Calu3 (cell line): ENCODE results near the gene SPR. TPM values are rescaled to one million over a fixed set of nuclear protein-coding genes. Genes with fewer than 3 reads are reported as not detected.

Experiments used
- BruUV-seq: library from RNA; stranded (reverse); fragments of 400-500 nt; replicated peaks from 2 replicates; lab custom pipeline; 2021; lab: Mats Ljungman, UMichigan
- CTCF ChIA-PET: fragments of 300-600 bp; sonication (Branson Sonifier 250); formaldehyde crosslinking; loops from one replicate; lab custom pipeline; 2022; ENCODE audit warnings: antibody characterized with exemption; lab: Charles Lee
- DNase-seq: peaks from one replicate; pipeline ENCODE4 v3.0.0; 2022
- H3K27ac Mint-ChIP-seq: one replicate; pipeline ENCODE4 v1.8.0; 2022; ENCODE audit warnings: mixed read lengths; ENCODE audit not compliant: unreplicated experiment
- H3K27me3 Mint-ChIP-seq: one replicate; pipeline ENCODE4 v1.8.0; 2022; ENCODE audit warnings: mixed read lengths; ENCODE audit not compliant: unreplicated experiment
- H3K36me3 Mint-ChIP-seq: one replicate; pipeline ENCODE4 v1.8.0; 2022; ENCODE audit warnings: mild to moderate bottlenecking, moderate library complexity, mixed read lengths; ENCODE audit not compliant: insufficient read depth, unreplicated experiment
- H3K4me1 Mint-ChIP-seq: one replicate; pipeline ENCODE4 v1.8.0; 2022; ENCODE audit warnings: mild to moderate bottlenecking, low read depth, mixed read lengths; ENCODE audit not compliant: unreplicated experiment
- H3K4me3 Mint-ChIP-seq: one replicate; pipeline ENCODE4 v1.8.0; 2022; ENCODE audit warnings: mild to moderate bottlenecking, low read depth, moderate library complexity, mixed read lengths; ENCODE audit not compliant: unreplicated experiment
- H3K9me3 Mint-ChIP-seq: one replicate; pipeline ENCODE4 v1.8.0; 2022; ENCODE audit warnings: low read depth, mixed read lengths; ENCODE audit not compliant: unreplicated experiment
- CTCF ChIP-seq: fragments of 200-600 bp; IDR thresholded peaks from one replicate; pipeline ENCODE4 v1.8.0; 2022; ENCODE audit warnings: antibody characterized with exemption; ENCODE audit not compliant: unreplicated experiment
- intact Hi-C: fragments of 100-400 bp; cut with micrococcal nuclease; formaldehyde crosslinking; loops from one replicate; pipeline ENCODE4 v1.10.0; 2022; ENCODE audit not compliant: unreplicated experiment
- total RNA-seq: library from RNA; stranded (reverse); gene quantifications from 2 replicates; pipeline ENCODE4 v1.2.3, GENCODE V29; 2022

The SPR gene
- total RNA-seq, 1 experiment from 2014 or later: 71.1 TPM

- CTCF ChIA-PET: interaction anchor here (1.0 to 3.0 kb wide), 4 partner anchors 8 to 79 kb away, joined by 3 to 19 read pairs (median 4); partner anchors contain the start of gene SPR
- TF ChIP-seq CTCF: no peak
- H3K9me3 Mint-ChIP-seq: no peaks in the 10 kb centered on the region
- intact Hi-C loops: no loop called here
- no TSS peak for BruUV-seq
- peaks cover 30% of the 10 kb centered on the region for H3K4me1 Mint-ChIP-seq
- no peak overlapping the region for H3K4me3 Mint-ChIP-seq
- H3K36me3 Mint-ChIP-seq: no peaks in the 10 kb centered on the region
- H3K27me3 Mint-ChIP-seq: peaks cover 55% of the 10 kb centered on the region
- DNase-seq: no peak
- H3K27ac Mint-ChIP-seq: no peak overlapping the region
These were observed 7.9 kb downstream of the SPR start for GRCh38 chr2:72895154-72895553.

GRCh38 chr2:72895759-72896281, 8.6 kb downstream of the SPR start:
- TF ChIP-seq CTCF: no peak
- peaks cover 61% of the 10 kb centered on the region for H3K27me3 Mint-ChIP-seq
- H3K4me1 Mint-ChIP-seq: peaks cover 23% of the 10 kb centered on the region
- intact Hi-C loops: no loop called here
- H3K36me3 Mint-ChIP-seq: no peaks in the 10 kb centered on the region
- no TSS peak for BruUV-seq
- no peaks in the 10 kb centered on the region for H3K9me3 Mint-ChIP-seq
- DNase-seq: no peak
- H3K4me3 Mint-ChIP-seq: no peak overlapping the region
- CTCF ChIA-PET: interaction anchor here (0.6 to 1.4 kb wide), 4 partner anchors 8 to 107 kb away, joined by 3 to 5 read pairs (median 4); partner anchors contain the start of gene SPR
- no peak overlapping the region for H3K27ac Mint-ChIP-seq

- Mint-ChIP-seq H3K36me3 (no peaks in the 10 kb centered on the region), H3K4me3 (no peak overlapping the region), H3K27me3 (peaks cover 67% of the 10 kb centered on the region), H3K27ac (no peak overlapping the region), H3K9me3 (no peaks in the 10 kb centered on the region), H3K4me1 (peaks cover 20% of the 10 kb centered on the region)
- intact Hi-C loops: no loop called here
- no peak for TF ChIP-seq CTCF
- CTCF ChIA-PET: interaction anchor here (1.4 kb wide), 1 partner anchor 9 kb away, joined by 5 read pairs; the partner anchor contains the start of gene SPR
- no peak for DNase-seq
- no TSS peak for BruUV-seq
These were observed 9.2 kb downstream of the SPR start for GRCh38 chr2:72896446-72896845.

GRCh38 chr2:72897785-72898584, 10.8 kb downstream of the SPR start:
- BruUV-seq: no TSS peak
- peaks cover 83% of the 10 kb centered on the region for H3K27me3 Mint-ChIP-seq

More at GRCh38 chr2:72897785-72898584, 10.8 kb downstream of the SPR start:
- Mint-ChIP-seq H3K27ac (no peak overlapping the region), H3K4me3 (no peak overlapping the region), H3K9me3 (no peaks in the 10 kb centered on the region), H3K4me1 (peaks cover 20% of the 10 kb centered on the region), H3K36me3 (no peaks in the 10 kb centered on the region)
- no peak for TF ChIP-seq CTCF
- DNase-seq: no peak
- intact Hi-C loops: no loop called here
- CTCF ChIA-PET: no interaction called here
